T-helper 2 cell treated with Interferon-gamma antibody and Interleukin-4, amounts not matched to agents 100 ng/mL and 5 ng/mL, for 36 hours (primary cell): ENCODE results near the gene POLR2L. TPM values are rescaled to one million over a fixed set of nuclear protein-coding genes. Genes with fewer than 3 reads are reported as not detected.

Experiments
- intact Hi-C: fragments of 100-400 bp; cut with micrococcal nuclease; formaldehyde crosslinking; loops from one replicate; pipeline ENCODE4 v1.15.1; 2023
- total RNA-seq: library from RNA; stranded (reverse); gene quantifications from 2 replicates; pipeline ENCODE4 v1.2.3, GENCODE V29; 2022

POLR2L gene
- total RNA-seq, 1 donor from 2014 or later = 106 TPM

DNA sequence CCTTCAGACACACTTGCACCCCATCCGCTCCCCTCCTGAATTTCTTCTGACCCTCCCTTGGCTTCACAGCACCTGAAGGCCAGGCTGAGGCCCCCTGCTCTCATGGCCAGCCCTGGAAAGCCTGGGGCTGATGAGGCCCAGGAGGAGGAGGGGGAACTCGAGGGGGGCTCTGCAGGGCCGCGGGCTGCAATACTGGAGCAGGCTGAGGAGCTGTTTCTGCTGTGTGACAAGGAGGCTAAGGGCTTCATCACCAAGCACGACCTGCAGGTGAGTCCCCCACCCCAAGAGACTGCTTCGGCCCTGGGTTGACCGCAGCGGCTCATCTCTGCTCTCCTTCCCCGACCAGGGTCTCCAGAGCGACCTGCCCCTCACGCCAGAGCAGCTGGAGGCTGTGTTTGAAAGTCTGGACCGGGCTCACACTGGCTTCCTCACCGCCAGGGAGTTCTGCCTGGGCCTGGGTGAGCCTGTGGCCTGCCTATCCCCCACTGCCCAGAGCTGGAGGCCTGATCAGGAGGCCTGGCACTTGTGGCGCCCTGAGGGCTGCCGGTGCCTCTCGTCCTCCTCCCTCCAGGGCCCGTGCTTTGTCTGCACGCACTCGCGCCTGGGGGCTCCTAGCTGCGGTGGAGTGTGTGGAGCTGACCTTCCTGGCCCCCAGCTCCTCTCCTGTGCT is 13.7 kb downstream of the POLR2L start:
- intact Hi-C loops = no loop called here

DNA sequence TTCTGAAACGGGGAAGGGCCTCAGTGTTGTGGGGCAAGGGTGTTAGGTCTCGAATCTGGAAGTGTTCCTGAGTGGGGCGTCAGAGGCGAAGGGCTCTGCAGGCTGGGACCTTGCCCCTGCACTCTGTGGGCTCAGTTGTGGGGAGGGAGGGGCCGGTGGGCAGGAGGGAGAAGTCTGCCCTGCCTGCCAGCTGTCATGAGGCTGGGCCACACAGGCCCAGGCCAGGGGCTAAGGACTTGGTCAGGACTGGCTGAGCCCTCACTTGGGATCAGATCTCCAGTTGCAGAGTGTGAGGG is 14.5 kb downstream of the POLR2L start, which contains the start of gene CRACR2B:
Gene CRACR2B (plus strand): TSS at position 23 of the 296 bp plus-strand sequence. CDS start 689 bp downstream, outside the sequence.
- intact Hi-C loops = no loop called here

DNA sequence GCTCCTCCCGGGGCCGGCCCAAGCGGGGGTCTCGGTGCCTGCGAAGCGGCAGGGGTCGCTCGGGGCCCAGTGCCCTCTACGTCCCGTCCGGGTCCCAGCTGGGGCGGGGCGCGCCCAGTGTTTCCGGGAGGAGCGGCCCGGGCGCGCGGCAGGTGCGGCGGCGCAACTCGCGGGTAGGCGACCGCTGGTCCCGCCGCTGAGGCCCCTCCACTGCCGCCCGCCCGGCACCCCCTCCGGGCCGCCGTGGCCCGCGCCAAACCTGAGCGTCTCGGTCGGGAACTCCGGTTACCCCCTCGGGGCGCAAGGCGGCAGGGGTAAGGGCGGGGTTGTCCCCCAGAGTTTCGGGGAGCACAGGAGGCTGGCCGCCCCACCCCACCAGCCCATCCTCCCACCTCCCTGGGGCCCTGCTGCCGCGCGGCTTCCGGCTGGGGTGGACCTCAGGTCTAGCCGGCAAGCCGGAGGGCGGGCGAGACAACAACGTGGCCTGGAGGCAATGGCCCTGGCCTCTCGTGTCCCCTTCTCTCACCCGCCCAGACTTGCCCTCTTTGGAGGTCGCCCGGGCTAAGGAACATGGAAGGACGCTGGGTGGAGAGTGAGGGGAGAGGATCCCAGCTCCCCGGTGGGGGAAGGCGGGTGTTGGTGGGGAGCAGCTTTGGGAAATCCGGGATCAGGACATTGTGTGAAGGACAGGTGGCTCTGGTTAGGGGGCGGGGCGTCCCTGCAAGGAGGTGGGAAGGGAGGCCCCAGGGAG is 15.0 kb downstream of the POLR2L start:
- intact Hi-C loops = no loop called here

DNA sequence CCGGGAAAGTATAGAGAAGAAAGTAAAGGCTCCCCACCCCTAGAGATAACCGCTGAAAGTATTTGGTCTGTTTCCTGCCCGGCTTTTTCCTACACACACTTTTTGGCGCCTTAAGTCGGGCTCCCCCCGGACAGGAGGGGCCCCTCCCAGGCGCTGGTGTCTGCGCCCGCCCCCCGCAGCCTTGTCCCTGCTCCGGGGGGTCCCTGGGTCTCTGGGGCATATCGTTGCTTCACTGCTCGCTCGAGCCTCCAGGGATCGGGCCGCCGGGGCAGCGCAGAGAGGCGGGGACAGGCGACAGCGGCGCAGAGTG is 15.5 kb downstream of the POLR2L start:
- intact Hi-C loops = no loop called here

DNA sequence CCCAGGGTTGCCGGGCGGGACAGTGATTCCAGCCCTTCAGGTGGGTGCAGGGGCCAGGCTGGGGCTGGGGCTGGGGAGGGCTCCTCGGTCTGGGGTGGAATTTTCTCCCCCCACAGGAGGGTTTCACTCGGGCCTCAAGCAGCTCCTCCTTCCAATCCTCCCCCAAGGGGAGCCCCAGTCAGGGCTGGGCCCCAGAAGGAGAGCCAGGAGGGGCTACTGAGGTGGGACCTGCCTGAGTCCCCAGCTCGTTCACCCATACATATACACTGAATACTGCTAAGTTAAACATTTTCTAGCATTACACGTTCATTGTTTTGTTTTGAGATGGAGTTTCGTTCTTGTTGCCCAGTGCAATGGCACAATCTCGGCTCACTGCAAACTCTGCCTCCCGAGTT is 16.1 kb downstream of the POLR2L start:
- intact Hi-C loops = no loop called here

DNA sequence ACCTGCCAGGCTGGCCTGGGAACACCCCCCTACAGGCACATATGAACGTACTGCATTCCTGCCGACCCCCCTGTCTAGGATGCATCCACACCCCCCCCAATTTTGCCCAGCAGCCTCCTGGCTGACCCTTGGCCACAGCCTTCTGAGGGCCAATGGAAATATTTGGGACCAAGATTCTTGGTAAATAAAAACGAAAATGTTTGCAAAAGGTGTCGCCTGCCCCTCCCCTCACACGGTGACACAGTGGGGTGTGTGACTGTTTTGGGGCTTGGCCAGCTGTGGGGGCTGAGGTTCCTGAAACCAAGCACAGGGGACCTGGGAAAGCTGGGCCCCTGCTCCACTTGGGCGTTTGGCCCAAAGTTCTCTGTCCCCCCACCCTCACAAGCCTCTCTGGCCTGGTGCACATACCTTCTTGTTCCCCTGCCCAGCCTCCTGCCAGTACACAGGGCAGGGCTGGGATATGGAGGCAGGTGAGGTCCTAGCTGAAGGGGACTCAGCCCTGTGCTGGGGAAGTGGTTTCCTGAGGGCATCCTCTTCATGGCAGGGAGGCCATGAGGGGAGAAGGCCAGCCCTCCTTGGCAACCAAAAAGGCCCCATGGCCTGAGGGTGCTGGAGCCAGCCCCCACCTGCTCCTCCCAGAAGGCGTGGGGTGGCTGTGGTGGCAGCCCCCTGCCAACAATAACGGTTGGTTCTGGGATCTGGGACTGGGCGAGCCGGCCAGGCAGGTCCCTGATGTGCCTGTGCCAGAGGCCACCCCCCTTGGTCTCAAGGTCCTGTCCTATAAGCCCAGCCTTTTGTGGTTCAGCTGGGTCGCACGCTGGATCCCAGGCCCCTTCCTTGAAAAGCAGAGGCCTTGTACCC is 16.7 kb downstream of the POLR2L start:
- intact Hi-C loops = no loop called here

DNA sequence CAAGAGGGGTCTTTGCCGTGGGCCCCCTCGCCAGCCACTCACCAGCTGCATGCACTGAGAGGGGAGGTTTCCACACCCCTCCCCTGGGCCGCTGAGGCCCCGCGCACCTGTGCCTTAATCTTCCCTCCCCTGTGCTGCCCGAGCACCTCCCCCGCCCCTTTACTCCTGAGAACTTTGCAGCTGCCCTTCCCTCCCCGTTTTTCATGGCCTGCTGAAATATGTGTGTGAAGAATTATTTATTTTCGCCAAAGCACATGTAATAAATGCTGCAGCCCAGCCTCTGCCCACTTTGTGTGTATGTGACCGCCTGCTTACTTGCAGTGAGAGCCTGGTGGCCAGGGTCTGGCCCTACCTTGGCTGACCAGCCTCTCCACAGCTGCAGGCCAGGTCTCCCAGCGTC is 17.4 kb downstream of the POLR2L start:
- intact Hi-C loops = no loop called here

DNA sequence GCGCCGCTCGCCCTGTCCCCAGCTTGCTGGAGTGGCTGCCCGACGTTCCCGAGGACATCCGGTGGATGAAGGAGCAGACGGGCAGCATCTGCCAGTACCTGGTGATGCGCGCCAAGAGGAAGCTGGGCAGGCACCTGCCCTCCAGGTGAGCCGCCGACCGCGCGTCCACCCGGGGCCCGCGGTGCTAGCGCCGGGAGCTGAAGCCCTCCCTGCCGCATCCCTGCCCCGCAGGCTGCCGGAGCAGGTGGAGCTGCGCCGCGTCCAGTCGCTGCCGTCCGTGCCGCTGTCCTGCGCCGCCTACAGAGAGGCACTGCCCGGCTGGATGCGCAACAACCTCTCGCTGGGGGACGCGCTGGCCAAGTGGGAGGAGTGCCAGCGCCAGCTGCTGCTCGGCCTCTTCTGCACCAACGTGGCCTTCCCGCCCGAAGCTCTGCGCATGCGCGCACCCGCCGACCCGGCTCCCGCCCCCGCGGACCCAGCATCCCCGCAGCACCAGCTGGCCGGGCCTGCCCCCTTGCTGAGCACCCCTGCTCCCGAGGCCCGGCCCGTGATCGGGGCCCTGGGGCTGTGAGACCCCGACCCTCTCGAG is 17.9 kb downstream of the POLR2L start:
- intact Hi-C loops = no loop called here

DNA sequence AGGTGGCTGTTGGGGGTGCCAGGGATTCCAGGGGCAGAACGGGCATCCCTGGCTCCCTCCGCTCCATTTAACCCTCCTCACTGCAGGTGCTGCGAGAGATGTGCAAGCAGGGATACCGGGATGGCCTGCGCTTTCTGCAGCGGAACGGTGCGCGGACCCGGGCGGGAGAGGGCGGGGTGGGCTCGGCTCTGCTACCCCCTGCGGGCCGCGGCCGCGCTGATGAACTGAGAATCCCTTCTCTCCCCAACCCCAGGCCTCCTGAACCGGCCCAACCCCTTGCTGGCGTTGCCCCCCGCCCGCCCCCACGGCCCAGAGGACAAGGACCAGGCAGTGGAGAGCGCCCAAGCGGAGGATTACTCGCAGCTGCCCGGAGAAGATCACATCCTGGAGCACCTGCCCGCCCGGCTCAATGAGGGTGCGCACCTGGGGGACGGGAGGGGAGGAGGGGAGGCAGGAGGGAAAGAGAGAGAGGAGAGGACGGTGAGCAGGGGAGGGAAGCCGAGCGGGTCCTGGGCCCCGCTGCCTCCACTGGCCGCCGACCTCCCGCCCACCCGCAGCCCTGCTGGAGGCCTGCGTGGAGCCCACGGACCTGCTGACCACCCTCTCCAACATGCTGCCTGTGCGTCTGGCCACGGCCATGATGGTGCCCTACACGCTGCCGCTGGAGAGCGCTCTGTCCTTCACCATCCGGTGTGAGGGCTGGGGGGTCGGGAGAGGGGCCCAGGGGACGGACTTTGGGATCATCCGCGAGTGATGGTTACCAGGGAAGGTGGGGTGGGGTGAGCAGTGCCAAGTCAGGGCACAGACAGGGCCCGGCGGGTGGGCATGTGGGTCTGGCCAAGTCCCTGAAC is 18.7 kb downstream of the POLR2L start:
- intact Hi-C loops = no loop called here

DNA sequence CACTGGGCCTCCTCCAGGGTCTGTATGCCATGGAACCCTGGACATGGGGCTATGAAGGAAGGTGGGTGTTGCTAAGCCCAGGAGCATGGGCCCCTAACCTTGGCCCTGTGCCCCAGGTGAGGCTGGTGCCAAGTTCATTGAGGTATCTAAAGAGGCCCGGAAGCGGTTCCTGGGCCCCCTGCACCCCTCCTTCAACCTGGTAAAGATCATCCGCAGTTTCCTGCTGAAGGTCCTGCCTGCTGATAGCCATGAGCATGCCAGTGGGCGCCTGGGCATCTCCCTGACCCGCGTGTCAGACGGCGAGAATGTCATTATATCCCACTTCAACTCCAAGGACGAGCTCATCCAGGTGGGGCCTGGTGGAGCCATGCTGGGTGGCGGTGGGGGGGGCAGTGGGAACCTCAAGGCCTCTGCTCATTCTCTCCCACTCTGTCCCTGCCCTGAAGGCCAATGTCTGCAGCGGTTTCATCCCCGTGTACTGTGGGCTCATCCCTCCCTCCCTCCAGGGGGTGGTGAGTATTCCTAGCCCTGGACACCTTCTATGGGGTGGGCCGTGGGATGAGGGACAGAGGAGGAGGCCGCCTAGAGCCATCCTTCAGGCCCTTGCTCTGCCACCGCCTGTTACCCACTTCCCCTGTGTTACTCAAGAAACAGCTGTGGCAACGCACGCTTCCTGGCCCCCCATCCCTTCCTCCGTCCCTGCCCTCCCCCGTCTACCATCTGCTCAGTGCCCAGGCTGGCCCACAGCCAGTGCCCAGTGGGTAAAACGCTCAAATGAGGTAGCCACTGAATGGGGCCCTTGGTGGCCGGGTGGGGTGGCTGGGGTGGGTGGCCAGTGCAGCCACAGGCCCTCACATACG is 20.6 kb downstream of the POLR2L start:
- intact Hi-C loops = loop anchor here (2.0 kb wide), 1 partner anchor 21 kb away; the partner anchor contains the start of genes POLR2L and TSPAN4

DNA sequence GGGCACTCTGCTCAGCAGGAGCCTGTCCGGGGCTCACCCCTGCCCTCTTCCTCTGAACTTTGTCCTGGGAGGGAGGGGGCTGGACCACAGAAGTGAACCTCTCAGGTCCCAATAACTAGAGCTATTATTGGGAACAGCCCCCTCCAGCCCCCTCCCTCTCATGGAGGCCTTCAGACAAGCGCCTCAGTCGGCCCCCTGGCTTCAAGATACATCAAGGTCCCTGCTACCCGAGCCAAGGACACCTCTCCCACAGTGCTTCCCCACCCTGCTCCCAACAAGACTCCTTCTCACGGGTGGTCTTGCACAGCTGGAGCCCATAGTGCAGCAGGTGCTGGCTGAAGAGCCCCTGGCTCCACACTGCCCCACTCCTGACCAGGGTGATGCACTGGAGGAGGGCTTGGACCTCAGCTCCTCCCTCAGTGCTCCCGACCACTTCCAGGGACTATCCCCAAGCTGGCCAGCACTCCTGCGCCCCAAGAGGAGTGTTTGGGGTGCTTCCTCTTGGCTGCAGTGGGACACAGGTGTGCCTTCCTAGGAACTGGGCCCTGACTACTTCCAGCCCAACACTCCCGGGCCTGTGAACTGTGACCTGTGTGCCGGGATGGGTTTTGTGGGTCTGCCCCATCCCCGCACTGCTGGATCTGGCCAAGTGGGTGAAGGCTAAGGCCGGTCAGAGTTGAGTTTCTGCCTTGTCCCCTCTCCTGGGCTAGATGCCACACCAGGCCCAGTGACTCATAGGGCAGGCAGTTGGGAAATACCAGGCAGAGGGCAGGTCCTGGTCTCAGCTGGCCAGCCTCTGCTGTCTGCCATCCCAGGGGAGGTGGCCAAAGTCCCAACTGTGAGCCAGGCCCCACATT is 21.4 kb downstream of the POLR2L start:
- intact Hi-C loops = loop anchor here (2.0 kb wide), 1 partner anchor 22 kb away; the partner anchor contains the start of genes POLR2L and TSPAN4

DNA sequence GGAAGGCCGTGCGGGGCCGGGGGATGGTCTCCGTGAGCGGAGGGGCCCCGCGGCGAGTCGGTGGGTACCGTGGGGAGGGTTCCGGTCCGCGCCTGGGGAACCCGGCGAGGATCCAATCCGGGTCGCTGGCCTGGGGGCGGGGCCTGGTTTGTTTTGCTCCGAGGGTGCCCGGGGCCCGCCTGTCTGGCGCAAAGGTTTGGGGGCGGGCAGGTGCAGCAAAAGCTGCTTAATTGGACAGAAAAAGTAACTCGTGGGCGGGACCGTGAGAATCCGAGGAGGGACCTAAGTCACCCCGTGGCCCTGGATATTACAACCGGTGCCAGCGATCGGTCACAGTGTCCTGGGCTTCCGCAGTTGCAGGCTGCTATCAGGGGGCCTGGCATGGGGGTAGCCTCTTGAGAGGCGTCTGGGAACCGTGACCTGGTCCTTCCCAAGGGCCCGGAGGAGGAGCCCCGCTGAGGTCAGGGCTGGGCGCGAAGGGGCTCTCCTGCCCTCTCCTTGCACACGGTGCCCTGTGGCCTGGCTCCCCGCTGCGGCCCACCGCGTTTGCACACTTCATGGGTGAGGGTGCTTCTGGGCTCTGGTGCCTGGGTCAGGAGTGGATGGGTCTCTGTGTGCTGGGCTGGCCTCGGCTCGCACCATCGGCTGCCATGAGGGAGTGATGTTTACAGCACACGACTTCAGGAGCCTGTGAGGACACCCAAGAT is 22.2 kb downstream of the POLR2L start:
- intact Hi-C loops = loop anchor here (1.0 to 2.0 kb wide), 3 partner anchors 10 to 23 kb away; partner anchors contain the start of genes POLR2L, RPLP2 and TSPAN4

DNA sequence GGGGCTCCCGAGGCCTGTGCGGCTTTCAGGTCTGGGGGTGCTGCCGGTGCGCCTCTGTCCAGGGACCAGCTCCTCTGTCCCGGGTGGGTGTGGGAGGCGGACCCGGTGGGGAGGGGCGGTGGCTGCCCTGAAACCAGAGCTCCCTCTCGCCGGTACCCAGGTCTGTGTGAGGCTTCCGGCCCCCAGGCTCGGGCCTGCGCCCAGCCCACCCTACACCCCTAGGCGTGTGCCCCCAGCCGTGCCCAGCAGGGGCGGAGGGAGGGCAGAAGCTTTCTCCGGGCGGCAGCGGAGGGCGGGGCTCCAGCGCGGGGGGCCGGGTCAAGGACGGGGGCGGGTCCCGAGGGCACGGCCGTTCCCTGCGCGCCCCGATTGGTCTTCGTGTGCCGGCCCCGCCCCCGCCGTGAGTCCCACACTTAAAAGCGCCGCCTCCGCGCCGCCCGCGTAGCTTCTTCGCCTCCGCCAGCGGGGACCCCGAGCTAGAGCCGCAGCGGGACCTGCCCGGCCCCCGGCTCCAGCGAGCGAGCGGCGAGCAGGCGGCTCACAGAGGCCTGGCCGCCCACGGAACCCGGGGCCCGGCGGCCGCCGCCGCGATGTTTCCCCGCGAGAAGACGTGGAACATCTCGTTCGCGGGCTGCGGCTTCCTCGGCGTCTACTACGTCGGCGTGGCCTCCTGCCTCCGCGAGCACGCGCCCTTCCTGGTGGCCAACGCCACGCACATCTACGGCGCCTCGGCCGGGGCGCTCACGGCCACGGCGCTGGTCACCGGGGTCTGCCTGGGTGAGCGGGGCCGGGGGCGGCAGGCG is 23.0 kb downstream of the POLR2L start:
- intact Hi-C loops = loop anchor here (1.0 kb wide), 2 partner anchors 10 to 11 kb away; partner anchors contain the start of gene RPLP2

DNA sequence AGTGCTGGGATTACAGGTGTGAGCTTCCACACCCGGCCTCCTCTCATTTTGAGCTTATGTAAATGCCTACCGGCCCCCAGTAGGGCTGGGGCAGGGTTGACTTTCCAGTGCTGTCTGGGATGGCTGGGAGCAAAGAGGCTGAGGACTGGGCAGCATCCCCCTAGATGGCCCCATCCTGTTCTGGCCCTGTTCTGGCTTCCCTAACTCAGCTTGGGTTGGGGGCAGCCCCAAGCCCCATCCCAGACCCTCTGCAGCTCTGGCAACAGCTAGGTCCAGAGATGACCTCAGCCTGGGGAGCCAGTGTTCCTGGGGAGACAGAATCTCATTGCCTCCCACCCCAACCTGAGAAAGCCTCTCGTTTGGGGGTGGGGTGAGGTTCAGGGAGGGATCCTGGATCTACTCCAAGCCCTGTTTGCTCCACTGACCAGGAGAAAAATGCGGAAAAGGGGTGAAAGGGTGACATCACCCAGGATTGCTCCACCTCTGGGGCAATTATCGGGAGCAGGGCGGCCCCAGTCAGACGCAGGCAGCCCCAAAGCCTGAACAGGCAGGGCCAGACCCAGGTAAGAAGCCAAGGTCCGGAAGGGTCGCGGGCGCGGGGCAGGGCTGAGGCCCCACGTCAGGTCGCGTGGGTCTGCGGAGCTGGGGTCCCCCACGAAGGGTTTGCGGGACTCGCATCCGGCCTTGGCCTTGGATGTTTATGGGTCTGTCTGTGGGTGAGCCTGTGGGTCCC is 23.8 kb downstream of the POLR2L start, which contains the start of gene PNPLA2:
Gene PNPLA2 (plus strand): TSS at position 519 of the 733 bp plus-strand sequence. CDS start 805 bp downstream, outside the sequence.
- intact Hi-C loops = loop anchor here (1.0 kb wide), 2 partner anchors 9 to 12 kb away; partner anchors contain the start of gene RPLP2

DNA sequence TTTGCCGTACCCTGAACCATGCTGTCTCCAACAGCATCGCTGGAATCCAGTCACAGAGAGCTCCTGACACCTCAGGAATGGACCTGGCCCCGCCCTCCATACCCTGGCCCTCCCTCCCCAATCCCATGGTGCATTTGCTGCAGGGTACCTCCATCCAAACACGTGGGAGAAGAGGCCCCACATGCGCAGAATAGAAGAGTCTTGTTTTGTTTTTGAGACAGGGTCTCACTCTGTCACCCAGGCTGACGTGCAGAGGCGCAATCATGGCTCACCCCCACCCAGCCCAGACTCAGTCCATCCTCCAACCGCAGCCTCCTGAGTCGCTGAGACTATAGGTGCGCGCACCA is 25.9 kb downstream of the POLR2L start:
- intact Hi-C loops = no loop called here

DNA sequence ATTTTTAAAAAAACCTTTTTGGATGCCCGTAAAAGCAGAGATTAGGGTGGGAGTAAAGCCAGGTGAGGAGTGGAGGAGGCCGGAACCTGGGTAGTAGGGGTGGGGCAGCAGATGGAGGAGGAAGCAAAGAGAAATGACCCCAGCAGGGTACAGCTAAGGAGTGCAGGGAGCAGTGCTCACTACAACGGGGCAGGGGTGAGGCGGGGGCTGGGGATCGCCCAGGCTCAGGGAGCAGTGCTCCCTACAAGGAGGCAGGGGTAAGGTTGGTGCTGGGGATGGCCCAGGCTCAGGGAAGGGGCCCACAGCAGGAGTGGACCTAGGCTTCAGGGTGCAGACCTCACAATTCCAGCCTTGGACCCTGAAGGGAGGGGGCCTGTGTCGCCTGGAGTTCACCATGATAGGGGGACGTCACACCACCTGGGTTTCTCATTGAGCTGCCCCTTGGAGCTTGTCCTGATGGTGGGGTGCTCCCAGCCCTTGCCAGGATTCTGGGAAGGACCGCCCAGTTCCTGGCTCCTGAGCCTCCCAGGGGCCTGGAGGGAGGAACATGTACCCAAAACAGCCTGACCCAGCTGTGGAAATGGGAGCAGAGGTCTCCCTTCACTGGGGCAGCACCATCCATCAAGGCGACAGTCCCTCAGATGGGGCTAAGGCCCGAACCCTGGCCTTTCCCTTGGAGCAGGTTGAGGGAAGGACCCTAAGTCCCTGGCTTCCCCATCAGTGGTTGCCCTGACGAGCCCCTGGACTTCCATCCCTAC is 26.5 kb downstream of the POLR2L start:
- intact Hi-C loops = no loop called here
